HepG2 (cell line): ENCODE results near the gene B3GALT5. TPM values are rescaled to one million over a fixed set of nuclear protein-coding genes. Genes with fewer than 3 reads are reported as not detected.

Experiments used
- ATAC-seq: fragments of 200-7000 bp; cut with Tn5 transposase; 3 replicates; pipeline ENCODE4 v1.9.1; 2020; ENCODE audit warnings: mild to moderate bottlenecking, moderate library complexity
- BruUV-seq: library from RNA; stranded (reverse); fragments of 400-500 nt; replicated peaks from 2 replicates; lab custom pipeline; 2021; lab: Mats Ljungman, UMichigan
- CTCF ChIA-PET: fragments of 300-600 bp; formaldehyde crosslinking; extraction: SDS; loops from one replicate; lab custom pipeline; 2021; ENCODE audit warnings: low total read pairs, inconsistent platforms, low intra/inter-chr PET ratio; lab: Yijun Ruan, JAX
- POLR2A ChIA-PET: fragments of 350-600 bp; sonication (Branson Sonifier 250); formaldehyde crosslinking; loops from one replicate; lab custom pipeline; 2020; ENCODE audit warnings: antibody characterized with exemption, inconsistent platforms; lab: Yijun Ruan, JAX
- DNase-seq: peaks from one replicate; pipeline ENCODE4 v3.0.0-alpha.2; 2015; ENCODE audit warnings: low spot score
- FAIRE-seq: peaks from 3 replicates; lab custom pipeline; 2011; peaks lifted over from hg19 to GRCh38; lab: Jason Lieb, UNC
- H2AFZ ChIP-seq: one replicate; pipeline ENCODE4 v1.6.1; 2011; ENCODE audit warnings: low read length, inconsistent platforms
- H3K27ac ChIP-seq: fragments of 300-600 bp; 3 replicates; pipeline ENCODE4 v1.8.0; 2011; ENCODE audit warnings: mixed run types, mild to moderate bottlenecking, mixed read lengths, low read length, inconsistent platforms; ENCODE audit not compliant: insufficient read depth; ENCODE audit errors: extremely low read length
- H3K27me3 ChIP-seq, 2 experiments: fragments of 200-600 bp in 1 of 2; 2 replicates in 1 of 2; 3 replicates in 1 of 2; pipeline versions ENCODE4 v1.6.0 to v1.8.0; 2011; ENCODE audit warnings: low read length in 2 of 2, mild to moderate bottlenecking in 2 of 2, moderate library complexity in 2 of 2, inconsistent platforms in 1 of 2; ENCODE audit not compliant: insufficient read depth in 2 of 2, control insufficient read depth in 1 of 2
- H3K36me3 ChIP-seq, 2 experiments: fragments of 200-600 bp in 1 of 2; replicated peaks in 1 of 2; 2 replicates in 1 of 2; 3 replicates in 1 of 2; pipeline versions ENCODE4 v1.5.1 to v1.8.0; 2011; ENCODE audit warnings: low read length in 2 of 2, inconsistent platforms in 1 of 2; ENCODE audit not compliant: insufficient read depth in 2 of 2, control insufficient read depth in 1 of 2
- H3K4me1 ChIP-seq: 2 replicates; pipeline ENCODE4 v1.5.1; 2012; ENCODE audit warnings: low read length, inconsistent platforms; ENCODE audit not compliant: insufficient read depth
- H3K4me2 ChIP-seq: 2 replicates; pipeline ENCODE4 v1.6.0; 2011; ENCODE audit warnings: low read depth, low read length, inconsistent platforms
- H3K4me3 ChIP-seq, 3 experiments: fragments of 200-600 bp in 1 of 3; sonication (generic), shearing (Covaris generic) in 1 of 3; replicated peaks in 1 of 3; 2 replicates each; pipeline ENCODE4 v1.5.1; 2011 to 2016; ENCODE audit warnings: low read length in 3 of 3, inconsistent platforms in 2 of 3, low read depth in 2 of 3, mild to moderate bottlenecking in 2 of 3, control low read depth in 1 of 3, mixed read lengths in 1 of 3; ENCODE audit not compliant: insufficient read depth in 1 of 3
- H3K79me2 ChIP-seq: one replicate; pipeline ENCODE4 v1.6.1; 2011; ENCODE audit warnings: low read length, inconsistent platforms; ENCODE audit not compliant: insufficient read depth
- H3K9ac ChIP-seq: 2 replicates; pipeline ENCODE4 v1.6.0; 2011; ENCODE audit warnings: mild to moderate bottlenecking, low read depth, low read length, inconsistent platforms; ENCODE audit not compliant: insufficient read depth
- H3K9me3 ChIP-seq: 2 replicates; pipeline ENCODE4 v1.5.1; 2012; ENCODE audit warnings: mild to moderate bottlenecking, low read length
- H4K20me1 ChIP-seq: 2 replicates; pipeline ENCODE4 v1.6.0; 2011; ENCODE audit warnings: inconsistent platforms, mild to moderate bottlenecking, low read length, moderate library complexity; ENCODE audit not compliant: insufficient read depth
- JUNB ChIP-seq: sonication (generic); formaldehyde crosslinking; IDR thresholded peaks from 2 replicates; pipeline ENCODE4 v1.8.0; 2022; ENCODE audit warnings: missing genetic modification reagents, mild to moderate bottlenecking, borderline replicate concordance
- NFKB2 ChIP-seq: sonication (generic); formaldehyde crosslinking; IDR thresholded peaks from 2 replicates; pipeline ENCODE4 v1.4.0; 2020; ENCODE audit warnings: missing genetic modification reagents, borderline replicate concordance
- NR2F2 ChIP-seq: IDR thresholded peaks from 2 replicates; pipeline ENCODE4 v1.6.1; 2012; ENCODE audit warnings: low read depth, inconsistent platforms, borderline replicate concordance
- RAD51 ChIP-seq: fragments of 450-650 bp; IDR thresholded peaks from 2 replicates; pipeline ENCODE4 v1.6.1; 2016; ENCODE audit warnings: borderline replicate concordance
- SRF ChIP-seq: IDR thresholded peaks from 2 replicates; pipeline ENCODE4 v1.6.1; 2011; ENCODE audit warnings: mild to moderate bottlenecking, low read depth, low read length, moderate library complexity
- ZBTB38 ChIP-seq: sonication (generic); formaldehyde crosslinking; IDR thresholded peaks from 2 replicates; pipeline ENCODE4 v1.5.1; 2020; ENCODE audit warnings: mild to moderate bottlenecking, missing genetic modification reagents
- ZFP91 ChIP-seq: sonication (generic); formaldehyde crosslinking; IDR thresholded peaks from 2 replicates; pipeline ENCODE4 v1.9.0; 2022; ENCODE audit warnings: missing genetic modification reagents, mild to moderate bottlenecking, borderline replicate concordance
- ZMYM2 ChIP-seq: sonication (generic); formaldehyde crosslinking; IDR thresholded peaks from 2 replicates; pipeline ENCODE4 v1.8.0; 2022; ENCODE audit warnings: mild to moderate bottlenecking, missing genetic modification reagents
- ZNF280B ChIP-seq: sonication (generic); formaldehyde crosslinking; IDR thresholded peaks from 2 replicates; pipeline ENCODE4 v1.5.0; 2020; ENCODE audit warnings: missing genetic modification reagents, mild to moderate bottlenecking, borderline replicate concordance
- ZNF281 ChIP-seq: sonication (generic); formaldehyde crosslinking; IDR thresholded peaks from 2 replicates; pipeline ENCODE4 v1.4.0; 2020; ENCODE audit warnings: missing genetic modification reagents, borderline replicate concordance
- ZNF282 ChIP-seq: fragments of 450-650 bp; IDR thresholded peaks from 2 replicates; pipeline ENCODE4 v1.6.1; 2018; ENCODE audit not compliant: partially characterized antibody
- ZNF703 ChIP-seq: sonication (generic); formaldehyde crosslinking; IDR thresholded peaks from 2 replicates; pipeline ENCODE4 v1.5.1; 2020; ENCODE audit warnings: missing genetic modification reagents, mild to moderate bottlenecking, moderate library complexity, borderline replicate concordance
- ZNF782 ChIP-seq: sonication (generic); formaldehyde crosslinking; IDR thresholded peaks from 2 replicates; pipeline ENCODE4 v1.4.0; 2020; ENCODE audit warnings: missing genetic modification reagents, mild to moderate bottlenecking, borderline replicate concordance
- ZNF891 ChIP-seq: sonication (generic); formaldehyde crosslinking; IDR thresholded peaks from 2 replicates; pipeline ENCODE4 v1.5.0; 2020; ENCODE audit warnings: mild to moderate bottlenecking, missing genetic modification reagents
- ZSCAN20 ChIP-seq: sonication (generic); formaldehyde crosslinking; IDR thresholded peaks from 2 replicates; pipeline ENCODE4 v1.4.0; 2020; ENCODE audit warnings: missing genetic modification reagents, mild to moderate bottlenecking, borderline replicate concordance
- ZSCAN22 ChIP-seq: sonication (generic); formaldehyde crosslinking; IDR thresholded peaks from 2 replicates; pipeline ENCODE4 v1.4.0; 2020; ENCODE audit warnings: mild to moderate bottlenecking, missing genetic modification reagents
- WGBS: methylation state at CpG from one replicate; pipeline ENCODE4 v1.1.6; 2017; ENCODE audit warnings: low lambda C conversion rate; 5-methylcytosine and 5-hydroxymethylcytosine counted together
- in situ Hi-C: cut with HindIII; loops from 2 replicates; pipeline ENCODE4 v1.10.0; 2017; ENCODE audit warnings: low pct_unique_long_range_greater_than_20kb; ENCODE audit not compliant: extremely low pct_ligation_motif_present
- intact Hi-C: fragments of 100-400 bp; cut with micrococcal nuclease; formaldehyde crosslinking; loops from one replicate; pipeline ENCODE4 v1.10.0; 2022; ENCODE audit not compliant: unreplicated experiment
- polyA plus RNA-seq, 8 experiments: library from polyadenylated mRNA; depleted of rRNA in 3 of 8; stranded (reverse) in 7 of 8; unstranded in 1 of 8; fragments of >200 nt; fragmentation: Illumina TruSeq in 4 of 8; extraction: Trizol in 4 of 8; gene quantifications; 2 replicates each; pipeline versions ENCODE4 v1.2.1 to v1.2.3, GENCODE V29; 2011 to 2016; ENCODE audit warnings: low read depth in 4 of 8, missing spikeins in 1 of 8, mixed read lengths in 1 of 8; ENCODE audit not compliant: insufficient read depth in 1 of 8
- total RNA-seq, 5 experiments: library from RNA; depleted of rRNA; stranded (reverse); fragments of >200 nt; fragmentation: Illumina TruSeq; extraction: Trizol; gene quantifications; 2 replicates each; pipeline ENCODE4 v1.2.3, GENCODE V29; 2016; ENCODE audit warnings: low read depth in 1 of 5

Gene B3GALT5
- total and polyA plus RNA-seq, 2 of the 13 experiments (the other 11 are each of a cell fraction or from before 2014, with no cell fraction given) = 0.02 to 0.03 TPM

DNA sequence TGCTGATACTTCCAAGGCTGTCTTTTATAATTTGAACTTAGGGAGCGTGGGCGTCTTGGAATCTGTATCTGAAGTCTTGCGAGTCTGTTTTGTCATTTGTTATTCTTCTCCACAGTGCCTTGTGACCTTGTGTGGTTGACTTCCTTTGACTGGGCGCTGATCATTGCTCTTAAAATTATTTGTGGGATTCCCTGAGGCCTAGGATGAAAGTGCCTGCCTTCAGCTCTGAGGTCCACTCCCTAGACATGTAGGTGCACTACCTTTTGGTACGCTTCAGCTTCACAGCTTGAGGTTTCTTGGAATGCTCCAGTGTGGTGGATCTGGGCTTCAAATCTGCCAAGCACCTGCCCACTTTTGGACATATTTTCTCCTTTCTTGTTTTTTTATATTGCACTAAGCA is 82.0 kb downstream of the B3GALT5 start:
- Histone ChIP-seq H3K36me3 (no peaks in the 10 kb centered on the region), H3K4me3 (no peak overlapping the region), H2AFZ (no peak overlapping the region), H3K4me2 (no peak overlapping the region), H3K27ac (no peak overlapping the region), H3K9ac (no peak overlapping the region), H3K4me1 (no peaks in the 10 kb centered on the region), H4K20me1 (no peaks in the 10 kb centered on the region), H3K9me3 (no peaks in the 10 kb centered on the region), H3K79me2 (no peaks in the 10 kb centered on the region), H3K27me3 (no peaks in the 10 kb centered on the region)
- 36% methylated on average over 5 of the region's 5 CpGs for WGBS
- in situ Hi-C loops = no loop called here
- no peak for FAIRE-seq
- DNase-seq = no peak
- TF ChIP-seq ZNF782 (CRISPR knock-in tag) = no peak
- no peak for TF ChIP-seq ZSCAN20 (CRISPR knock-in tag)
- TF ChIP-seq NR2F2 = no peak
- TF ChIP-seq SRF = no peak
- TF ChIP-seq JUNB (CRISPR knock-in tag) = no peak
- TF ChIP-seq ZNF281 = no peak
- no peak for TF ChIP-seq NFKB2 (CRISPR knock-in tag)
- TF ChIP-seq ZNF280B = no peak
- TF ChIP-seq ZMYM2 (CRISPR knock-in tag) = no peak
- no peak for TF ChIP-seq ZNF703 (CRISPR knock-in tag)
- TF ChIP-seq ZNF891 (CRISPR knock-in tag) = no peak
- TF ChIP-seq ZNF282 = no peak
- TF ChIP-seq ZSCAN22 (CRISPR knock-in tag) = no peak
- no peak for TF ChIP-seq ZBTB38 (CRISPR knock-in tag)
- TF ChIP-seq ZFP91 = no peak
- TF ChIP-seq RAD51 = no peak
- BruUV-seq = no TSS peak
- no peak for ATAC-seq
- POLR2A ChIA-PET = no interaction called here
- intact Hi-C loops = no loop called here
- CTCF ChIA-PET = no interaction called here
